Measurements from ENCODE around the gene P4HA1.

GRCh38 chr10:73126343-73126742 is 29.7 kb upstream of the P4HA1 start:
- TF ChIP-seq POLR2A (IDR thresholded peaks at IDR 0.05): no peak
- no peak for TF ChIP-seq CTCF (IDR thresholded peaks at IDR 0.05)
- no peak for TF ChIP-seq POLR2AphosphoS5 (IDR thresholded peaks at IDR 0.05)
